Stimulated activated CD4-positive, alpha-beta T cell treated with anti-CD3 and anti-CD28 coated beads, TNF-alpha, amount 100 ng/mL, for 1 hour (primary cell): ENCODE data around the gene TPH2.

ENCODE experiments used
- DNase-seq, 3 donors: peaks; one replicate each; pipeline ENCODE4 v3.0.0-alpha.2; 2020; ENCODE audit warnings: low read depth in 3 of 3, low spot score in 1 of 3

TPH2 gene

GRCh38 chr12:71958457-71958856, 19.8 kb downstream of the TPH2 start:
- DNase-seq: no peak

DNA sequence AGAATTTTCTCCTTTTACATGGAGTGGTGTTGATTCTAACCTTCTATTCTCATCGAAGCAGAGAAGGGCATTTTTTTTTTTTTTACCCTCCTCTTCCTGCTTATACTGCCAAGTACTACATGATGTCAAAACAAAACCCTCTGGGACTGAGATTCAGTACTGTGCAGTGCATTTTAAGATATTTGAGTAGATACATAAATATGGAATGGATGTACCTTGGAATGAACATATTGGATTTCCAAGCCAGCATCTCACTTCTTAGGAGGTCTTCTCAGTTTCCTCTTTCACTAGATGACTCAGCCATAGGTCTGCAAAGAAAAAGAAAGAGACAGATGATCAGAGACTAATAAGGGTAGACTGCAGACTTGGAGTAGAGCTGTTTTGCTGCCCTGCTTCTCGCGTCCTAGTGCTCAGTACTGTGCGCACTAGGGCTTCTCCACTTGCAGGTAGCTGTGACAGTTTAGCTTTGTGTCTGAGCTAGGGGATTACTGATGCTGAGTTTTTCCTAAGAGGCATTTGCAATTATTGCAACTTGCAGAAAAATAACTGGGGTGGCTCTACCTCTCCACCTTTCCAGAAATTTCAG, 20.4 kb downstream of the TPH2 start:
- no peak for DNase-seq

DNA sequence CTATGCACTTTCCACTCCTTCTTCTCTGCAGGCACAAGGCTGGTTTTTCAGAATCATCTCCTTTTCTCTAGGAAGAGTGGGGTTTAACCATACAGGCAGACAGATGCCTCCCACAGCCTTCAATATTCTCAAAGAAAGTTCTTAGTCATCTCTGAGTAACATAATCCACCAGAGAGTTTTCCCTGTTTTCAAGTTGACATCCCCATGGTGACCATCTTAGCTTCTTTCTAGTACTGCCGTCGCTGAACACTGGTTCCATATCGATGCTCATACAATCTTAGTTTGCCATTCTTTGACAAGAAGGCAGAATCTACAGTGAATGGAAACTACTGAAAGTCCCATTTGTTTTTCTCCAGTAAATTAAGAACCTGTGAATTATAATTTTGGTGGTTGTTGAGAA, 28.6 kb downstream of the TPH2 start:
- DNase-seq: no peak

- DNase-seq: no peak
These were observed 30.7 kb downstream of the TPH2 start for GRCh38 chr12:71969330-71969729.

GRCh38 chr12:71970031-71970430, 31.4 kb downstream of the TPH2 start:
- DNase-seq: no peak

GRCh38 chr12:71972441-71973074, 33.9 kb downstream of the TPH2 start:
- no peak for DNase-seq

GRCh38 chr12:71973687-71974086, 35.0 kb downstream of the TPH2 start:
- DNase-seq: no peak

GRCh38 chr12:71980538-71980937, 41.9 kb downstream of the TPH2 start:
- no peak for DNase-seq

- no peak for DNase-seq
These were observed 42.5 kb downstream of the TPH2 start for GRCh38 chr12:71981149-71981548.

GRCh38 chr12:71994715-71995114, 56.1 kb downstream of the TPH2 start:
- no peak for DNase-seq

DNA sequence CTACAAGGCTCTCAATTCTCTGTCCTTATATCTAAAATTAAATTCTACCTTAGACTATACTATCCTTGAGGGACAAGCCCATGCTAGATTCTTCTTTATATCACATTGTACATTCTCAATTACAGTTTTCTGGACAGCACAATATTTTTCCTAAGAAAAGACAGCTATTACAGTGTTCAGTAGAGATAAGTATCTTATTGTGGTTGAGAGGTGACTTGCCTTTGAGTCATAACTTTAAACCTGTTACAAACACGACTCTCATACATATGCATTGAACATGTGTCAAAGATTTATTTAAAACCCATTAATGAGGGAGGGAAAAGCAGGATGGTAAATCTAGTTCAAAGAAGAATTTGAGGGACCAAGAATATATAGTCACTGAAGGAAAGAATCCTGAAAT, 61.1 kb downstream of the TPH2 start:
- DNase-seq: no peak

DNA sequence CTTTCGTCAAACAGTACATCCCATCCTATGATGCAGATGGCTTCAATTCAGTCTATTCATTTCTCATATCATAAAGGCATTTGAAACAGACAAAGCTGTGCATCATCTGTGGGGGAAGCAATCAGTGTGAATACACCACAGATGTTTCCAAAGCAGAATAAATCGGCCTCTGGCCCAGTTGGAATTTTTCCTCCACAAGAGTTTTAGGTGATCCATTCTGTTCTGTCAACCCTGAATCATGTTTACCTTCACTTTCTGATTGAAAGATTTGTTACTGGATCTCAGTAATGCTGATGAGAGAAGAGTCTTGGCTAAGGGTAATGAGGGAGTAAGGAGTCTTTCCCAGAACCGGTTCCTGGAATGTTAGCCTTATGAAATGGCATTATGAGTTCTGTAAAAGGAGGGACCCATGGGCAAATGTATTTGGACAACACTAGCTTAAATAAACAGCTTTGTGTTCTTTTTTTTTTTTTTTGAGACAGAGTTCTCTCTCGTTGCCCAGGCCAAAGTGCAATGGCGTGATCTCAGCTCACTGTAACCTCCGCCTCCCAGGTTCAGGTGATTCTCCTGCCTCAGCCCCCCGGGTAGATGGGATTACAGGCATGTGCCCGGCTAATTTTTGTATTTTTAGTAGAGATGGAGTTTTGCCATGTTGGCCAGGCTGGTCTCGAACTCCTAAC, 62.5 kb downstream of the TPH2 start:
- DNase-seq: no peak

- no peak for DNase-seq
These were observed 68.1 kb downstream of the TPH2 start for GRCh38 chr12:72006766-72007165.

DNA sequence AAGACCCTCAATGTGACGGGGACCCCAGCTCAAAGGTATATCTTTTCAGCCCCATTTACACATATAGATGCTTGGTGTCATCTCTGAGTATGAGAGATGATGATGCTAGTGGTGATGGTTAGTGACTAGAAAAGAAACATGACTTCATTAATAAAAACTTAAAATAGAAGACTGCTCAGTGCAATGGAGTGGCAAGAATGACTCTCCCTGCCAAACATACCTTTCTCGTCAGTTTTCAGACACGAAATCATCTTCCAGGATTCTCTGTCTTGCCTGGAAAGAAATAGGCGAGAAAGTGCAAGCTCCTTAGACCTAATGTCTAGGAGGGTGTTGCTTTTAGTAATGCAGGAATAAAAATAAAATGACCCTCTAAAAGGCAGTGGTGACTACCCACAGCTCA, 71.7 kb downstream of the TPH2 start:
- no peak for DNase-seq

- DNase-seq: no peak
These were observed 72.7 kb downstream of the TPH2 start for GRCh38 chr12:72011374-72011773.

DNA sequence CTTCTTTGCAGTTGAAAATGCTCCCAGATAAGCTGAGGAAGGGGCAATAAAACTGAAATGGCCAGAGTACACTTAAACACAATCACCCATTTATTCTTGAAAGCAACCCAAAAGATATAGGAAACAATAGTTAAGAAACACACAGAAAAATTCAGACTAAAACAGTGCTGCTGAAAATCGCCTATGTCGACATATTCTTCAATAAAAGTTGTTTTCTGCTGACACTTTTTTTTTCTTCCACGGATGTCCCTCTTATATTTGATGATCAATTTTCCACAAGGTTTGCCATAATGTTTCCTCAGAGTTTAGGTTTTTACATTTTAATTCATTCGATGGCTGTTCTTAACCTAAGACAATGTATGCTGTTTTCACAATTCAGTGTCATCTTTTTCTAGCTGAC, 74.2 kb downstream of the TPH2 start:
- no peak for DNase-seq

- no peak for DNase-seq
These were observed 77.2 kb downstream of the TPH2 start for GRCh38 chr12:72015895-72016294.

- DNase-seq: peak in 2 of 3 donors; percentile 3 to 28
These were observed 78.5 kb downstream of the TPH2 start for GRCh38 chr12:72017054-72017651.

DNA sequence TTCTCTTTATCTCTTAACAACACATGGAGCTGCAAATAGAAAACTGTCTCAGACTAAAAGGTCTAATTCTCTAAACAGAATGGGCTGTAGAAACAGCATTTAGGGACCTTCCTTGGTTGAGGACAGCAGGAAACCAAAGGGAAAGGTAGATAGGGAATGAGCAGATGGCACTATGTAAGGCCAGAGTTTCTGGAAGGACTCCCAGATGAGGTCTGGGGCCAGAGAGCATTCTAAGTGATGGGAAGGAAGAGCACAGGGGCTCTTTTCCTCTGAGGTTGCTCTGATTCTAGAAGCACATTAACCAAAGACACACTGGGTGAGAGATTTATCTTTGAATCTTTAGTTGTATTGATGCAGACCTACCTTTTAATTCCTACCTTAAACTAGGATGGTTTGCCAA, 79.4 kb downstream of the TPH2 start:
- no peak for DNase-seq

- DNase-seq: no peak
These were observed 86.0 kb downstream of the TPH2 start for GRCh38 chr12:72024613-72025012.

DNA sequence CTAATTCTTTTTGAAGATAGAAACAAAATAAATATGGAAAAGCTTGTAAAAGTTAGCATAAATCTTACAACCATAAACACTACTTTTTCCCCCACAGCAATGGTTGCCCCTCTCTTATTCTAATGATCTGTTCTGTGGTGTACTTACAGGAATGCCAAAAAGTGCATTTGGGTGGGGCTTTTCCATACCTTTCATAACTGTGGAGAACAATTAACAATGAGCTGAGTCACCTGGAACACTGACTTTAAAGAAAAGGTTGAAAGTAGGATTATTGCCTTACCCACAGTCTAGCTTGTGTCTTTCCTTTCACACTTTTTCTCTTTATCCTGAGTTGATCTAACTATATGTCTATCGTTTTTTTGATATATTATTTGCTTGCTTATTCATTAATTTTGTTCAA, 86.9 kb downstream of the TPH2 start:
- no peak for DNase-seq

DNA sequence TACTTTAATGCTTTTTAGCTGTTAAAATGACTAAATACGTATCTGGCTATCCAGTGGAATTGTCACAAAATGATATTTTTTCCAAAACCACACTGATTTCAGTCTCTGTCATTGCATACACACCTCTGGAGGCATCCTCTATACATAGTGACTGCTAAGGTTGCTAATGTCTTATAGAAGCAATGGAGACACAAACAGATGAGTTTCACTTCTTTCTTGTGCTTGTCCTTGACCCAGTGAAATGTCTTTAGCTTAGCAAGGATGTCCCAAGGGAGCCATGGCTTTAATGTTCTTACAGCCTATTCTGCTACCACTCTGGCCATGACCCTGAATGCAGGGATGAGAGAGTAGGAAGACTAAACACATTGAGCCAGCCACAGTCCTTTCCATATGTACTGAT, 90.3 kb downstream of the TPH2 start:
- no peak for DNase-seq
